H1 (cell line): ENCODE measurements around the gene WBP1. TPM values are rescaled to one million over a fixed set of nuclear protein-coding genes. Genes with fewer than 3 reads are reported as not detected.

Experiments
- CBX5 ChIP-seq: fragments of 300-800, 300-1000 bp; sonication (generic); IDR thresholded peaks from 2 replicates; pipeline ENCODE4 v1.7.1; 2016; ENCODE audit warnings: antibody characterized with exemption, low read length, low read depth
- CREB1 ChIP-seq: IDR thresholded peaks from 2 replicates; pipeline ENCODE4 v1.6.1; 2012; ENCODE audit warnings: inconsistent platforms
- EGR1 ChIP-seq: IDR thresholded peaks from 2 replicates; pipeline ENCODE4 v1.6.1; 2011; ENCODE audit warnings: low read depth, low read length, borderline replicate concordance
- JUN ChIP-seq: IDR thresholded peaks from 2 replicates; pipeline ENCODE4 v1.6.1; 2011; ENCODE audit warnings: low read depth, mild to moderate bottlenecking, improper control_type of control experiment, low read length
- NRF1 ChIP-seq: IDR thresholded peaks from 2 replicates; pipeline ENCODE4 v1.6.1; 2011; ENCODE audit warnings: mild to moderate bottlenecking, low read depth, low read length, improper control_type of control experiment
- POLR2AphosphoS5 ChIP-seq: IDR thresholded peaks from 2 replicates; pipeline ENCODE4 v1.6.1; 2011; ENCODE audit warnings: low read depth, low read length
- polyA plus RNA-seq, 7 experiments: library from polyadenylated mRNA; depleted of rRNA in 3 of 7; stranded (reverse) in 5 of 7; unstranded in 2 of 7; fragments of >200 nt in 5 of 7; fragments of 200-250 nt in 2 of 7; gene quantifications; 1 replicate in 5 of 7; 2 replicates in 1 of 7; 4 replicates in 1 of 7; pipeline versions ENCODE4 v1.2.1 to v1.2.3, GENCODE V29; 2011 to 2013; ENCODE audit warnings: missing spikeins in 2 of 7, mixed read lengths in 2 of 7
- total RNA-seq: library from RNA; stranded (reverse); fragmentation: NEBNext Ultra II Directional; extraction: Animal tissue kit (Norgen Biotek cat#: 25700); gene quantifications from 2 replicates; pipeline ENCODE4 v1.2.1, GENCODE V29; 2021
- TF ChIP-seq, protein P1 (sequence below): IDR thresholded peaks from 2 replicates; pipeline ENCODE4 v1.6.1; 2012; ENCODE audit warnings: low read length, inconsistent platforms
- TF ChIP-seq, protein P2 (sequence below): fragments of 300-600 bp; sonication (generic); IDR thresholded peaks from 2 replicates; pipeline ENCODE4 v1.7.1; 2012; ENCODE audit warnings: low read length, moderate library complexity, mild to moderate bottlenecking, inconsistent platforms; ENCODE audit not compliant: insufficient replicate concordance

WBP1 gene
- total and polyA plus RNA-seq, 2 of the 8 experiments (the other 6 are each of a cell fraction or from before 2014, with no cell fraction given) = 57.2 to 190 TPM

GRCh38 chr2:74497777-74498499 lies 39.7 kb downstream of the WBP1 start (continued):
- TF ChIP-seq EGR1 (no peak), POLR2AphosphoS5 (no peak; the same call in 1 of the 2 replicates), CREB1 (peak; percentile 62; the same call in 1 of the 2 replicates), NRF1 (no peak), JUN (no peak), CBX5 (no peak)
- TF ChIP-seq, protein P1, sequence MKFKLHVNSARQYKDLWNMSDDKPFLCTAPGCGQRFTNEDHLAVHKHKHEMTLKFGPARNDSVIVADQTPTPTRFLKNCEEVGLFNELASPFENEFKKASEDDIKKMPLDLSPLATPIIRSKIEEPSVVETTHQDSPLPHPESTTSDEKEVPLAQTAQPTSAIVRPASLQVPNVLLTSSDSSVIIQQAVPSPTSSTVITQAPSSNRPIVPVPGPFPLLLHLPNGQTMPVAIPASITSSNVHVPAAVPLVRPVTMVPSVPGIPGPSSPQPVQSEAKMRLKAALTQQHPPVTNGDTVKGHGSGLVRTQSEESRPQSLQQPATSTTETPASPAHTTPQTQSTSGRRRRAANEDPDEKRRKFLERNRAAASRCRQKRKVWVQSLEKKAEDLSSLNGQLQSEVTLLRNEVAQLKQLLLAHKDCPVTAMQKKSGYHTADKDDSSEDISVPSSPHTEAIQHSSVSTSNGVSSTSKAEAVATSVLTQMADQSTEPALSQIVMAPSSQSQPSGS = no peak
- TF ChIP-seq, protein P2, sequence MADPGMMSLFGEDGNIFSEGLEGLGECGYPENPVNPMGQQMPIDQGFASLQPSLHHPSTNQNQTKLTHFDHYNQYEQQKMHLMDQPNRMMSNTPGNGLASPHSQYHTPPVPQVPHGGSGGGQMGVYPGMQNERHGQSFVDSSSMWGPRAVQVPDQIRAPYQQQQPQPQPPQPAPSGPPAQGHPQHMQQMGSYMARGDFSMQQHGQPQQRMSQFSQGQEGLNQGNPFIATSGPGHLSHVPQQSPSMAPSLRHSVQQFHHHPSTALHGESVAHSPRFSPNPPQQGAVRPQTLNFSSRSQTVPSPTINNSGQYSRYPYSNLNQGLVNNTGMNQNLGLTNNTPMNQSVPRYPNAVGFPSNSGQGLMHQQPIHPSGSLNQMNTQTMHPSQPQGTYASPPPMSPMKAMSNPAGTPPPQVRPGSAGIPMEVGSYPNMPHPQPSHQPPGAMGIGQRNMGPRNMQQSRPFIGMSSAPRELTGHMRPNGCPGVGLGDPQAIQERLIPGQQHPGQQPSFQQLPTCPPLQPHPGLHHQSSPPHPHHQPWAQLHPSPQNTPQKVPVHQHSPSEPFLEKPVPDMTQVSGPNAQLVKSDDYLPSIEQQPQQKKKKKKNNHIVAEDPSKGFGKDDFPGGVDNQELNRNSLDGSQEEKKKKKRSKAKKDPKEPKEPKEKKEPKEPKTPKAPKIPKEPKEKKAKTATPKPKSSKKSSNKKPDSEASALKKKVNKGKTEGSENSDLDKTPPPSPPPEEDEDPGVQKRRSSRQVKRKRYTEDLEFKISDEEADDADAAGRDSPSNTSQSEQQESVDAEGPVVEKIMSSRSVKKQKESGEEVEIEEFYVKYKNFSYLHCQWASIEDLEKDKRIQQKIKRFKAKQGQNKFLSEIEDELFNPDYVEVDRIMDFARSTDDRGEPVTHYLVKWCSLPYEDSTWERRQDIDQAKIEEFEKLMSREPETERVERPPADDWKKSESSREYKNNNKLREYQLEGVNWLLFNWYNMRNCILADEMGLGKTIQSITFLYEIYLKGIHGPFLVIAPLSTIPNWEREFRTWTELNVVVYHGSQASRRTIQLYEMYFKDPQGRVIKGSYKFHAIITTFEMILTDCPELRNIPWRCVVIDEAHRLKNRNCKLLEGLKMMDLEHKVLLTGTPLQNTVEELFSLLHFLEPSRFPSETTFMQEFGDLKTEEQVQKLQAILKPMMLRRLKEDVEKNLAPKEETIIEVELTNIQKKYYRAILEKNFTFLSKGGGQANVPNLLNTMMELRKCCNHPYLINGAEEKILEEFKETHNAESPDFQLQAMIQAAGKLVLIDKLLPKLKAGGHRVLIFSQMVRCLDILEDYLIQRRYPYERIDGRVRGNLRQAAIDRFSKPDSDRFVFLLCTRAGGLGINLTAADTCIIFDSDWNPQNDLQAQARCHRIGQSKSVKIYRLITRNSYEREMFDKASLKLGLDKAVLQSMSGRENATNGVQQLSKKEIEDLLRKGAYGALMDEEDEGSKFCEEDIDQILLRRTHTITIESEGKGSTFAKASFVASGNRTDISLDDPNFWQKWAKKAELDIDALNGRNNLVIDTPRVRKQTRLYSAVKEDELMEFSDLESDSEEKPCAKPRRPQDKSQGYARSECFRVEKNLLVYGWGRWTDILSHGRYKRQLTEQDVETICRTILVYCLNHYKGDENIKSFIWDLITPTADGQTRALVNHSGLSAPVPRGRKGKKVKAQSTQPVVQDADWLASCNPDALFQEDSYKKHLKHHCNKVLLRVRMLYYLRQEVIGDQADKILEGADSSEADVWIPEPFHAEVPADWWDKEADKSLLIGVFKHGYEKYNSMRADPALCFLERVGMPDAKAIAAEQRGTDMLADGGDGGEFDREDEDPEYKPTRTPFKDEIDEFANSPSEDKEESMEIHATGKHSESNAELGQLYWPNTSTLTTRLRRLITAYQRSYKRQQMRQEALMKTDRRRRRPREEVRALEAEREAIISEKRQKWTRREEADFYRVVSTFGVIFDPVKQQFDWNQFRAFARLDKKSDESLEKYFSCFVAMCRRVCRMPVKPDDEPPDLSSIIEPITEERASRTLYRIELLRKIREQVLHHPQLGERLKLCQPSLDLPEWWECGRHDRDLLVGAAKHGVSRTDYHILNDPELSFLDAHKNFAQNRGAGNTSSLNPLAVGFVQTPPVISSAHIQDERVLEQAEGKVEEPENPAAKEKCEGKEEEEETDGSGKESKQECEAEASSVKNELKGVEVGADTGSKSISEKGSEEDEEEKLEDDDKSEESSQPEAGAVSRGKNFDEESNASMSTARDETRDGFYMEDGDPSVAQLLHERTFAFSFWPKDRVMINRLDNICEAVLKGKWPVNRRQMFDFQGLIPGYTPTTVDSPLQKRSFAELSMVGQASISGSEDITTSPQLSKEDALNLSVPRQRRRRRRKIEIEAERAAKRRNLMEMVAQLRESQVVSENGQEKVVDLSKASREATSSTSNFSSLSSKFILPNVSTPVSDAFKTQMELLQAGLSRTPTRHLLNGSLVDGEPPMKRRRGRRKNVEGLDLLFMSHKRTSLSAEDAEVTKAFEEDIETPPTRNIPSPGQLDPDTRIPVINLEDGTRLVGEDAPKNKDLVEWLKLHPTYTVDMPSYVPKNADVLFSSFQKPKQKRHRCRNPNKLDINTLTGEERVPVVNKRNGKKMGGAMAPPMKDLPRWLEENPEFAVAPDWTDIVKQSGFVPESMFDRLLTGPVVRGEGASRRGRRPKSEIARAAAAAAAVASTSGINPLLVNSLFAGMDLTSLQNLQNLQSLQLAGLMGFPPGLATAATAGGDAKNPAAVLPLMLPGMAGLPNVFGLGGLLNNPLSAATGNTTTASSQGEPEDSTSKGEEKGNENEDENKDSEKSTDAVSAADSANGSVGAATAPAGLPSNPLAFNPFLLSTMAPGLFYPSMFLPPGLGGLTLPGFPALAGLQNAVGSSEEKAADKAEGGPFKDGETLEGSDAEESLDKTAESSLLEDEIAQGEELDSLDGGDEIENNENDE = no peak
